ENCODE data around the gene DDIT3. TPM values are rescaled to one million over a fixed set of nuclear protein-coding genes. Genes with fewer than 3 reads are reported as not detected.

The DDIT3 gene
- total RNA-seq, 1 experiment from 2014 or later = 84.7 TPM

- Histone ChIP-seq H3K9me3 (ENCODE audit: control insufficient read depth in 1 of 2, insufficient read depth in 1 of 2, low read depth in 1 of 2, low read length in 2 of 2) (no peaks in the 10 kb centered on the region), H3K36me3 (ENCODE audit: control insufficient read depth in 1 of 2, insufficient read depth in 2 of 2, low read length in 2 of 2) (peaks cover 45 to 49% of the 10 kb centered on the region in 2 experiments; a peak in 3 of 4 replicates), H3K27ac (ENCODE audit: low read depth, low read length) (no peak overlapping the region), H3K4me2 (ENCODE audit: low read length) (no peak overlapping the region), H3K79me2 (ENCODE audit: insufficient read depth, low read length) (no peaks in the 10 kb centered on the region), H2AFZ (ENCODE audit: low read depth, low read length, poor library complexity, severe bottlenecking) (no peak overlapping the region), H3K9ac (ENCODE audit: low read length) (no peak overlapping the region), H3K4me3 (replicated peaks in 1 of 2; ENCODE audit: low read depth in 1 of 2, low read length in 2 of 2) (no peak overlapping the region), H3K27me3 (ENCODE audit: insufficient read depth, low read length) (no peaks in the 10 kb centered on the region), H4K20me1 (ENCODE audit: insufficient read depth) (no peaks in the 10 kb centered on the region), H3K9me2 (ENCODE audit: insufficient read depth) (no peaks in the 10 kb centered on the region), H3K4me1 (ENCODE audit: control insufficient read depth in 1 of 2, insufficient read depth in 2 of 2, low read length in 2 of 2) (no peaks in the 10 kb centered on the region)
- BruUV-seq (replicated peaks) = TSS peak; percentile 64
- ChIA-PET CTCF (no interaction called here), POLR2A (no interaction called here), RAD21 (ENCODE audit: low non-redundant PET in 1 of 2, low total read pairs in 2 of 2, uncharacterized antibody in 2 of 2, unreplicated experiment in 2 of 2) (no interaction called here)
- TF ChIP-seq SIN3A (IDR thresholded peaks at IDR 0.05; ENCODE audit: low read depth) (no peak), SRF (IDR thresholded peaks at IDR 0.05; ENCODE audit: low read depth) (no peak), POLR2AphosphoS5 (IDR thresholded peaks at IDR 0.05; ENCODE audit: low read depth, low read length) (peak; percentile 50; the same call in 1 of the 2 replicates)
- intact Hi-C loops (cut with micrococcal nuclease) = no loop called here
- no peak for ATAC-seq
- no peak for DNase-seq (ENCODE audit: low read depth, low spot score)
These were observed 10.3 kb upstream of the DDIT3 start for GRCh38 chr12:57530396-57531142.

- intact Hi-C loops (cut with micrococcal nuclease) = no loop called here
- H3K4me3 ChIP-seq (replicated peaks in 1 of 2; ENCODE audit: low read depth in 1 of 2, low read length in 2 of 2) = no peak overlapping the region
- TF ChIP-seq SRF (IDR thresholded peaks at IDR 0.05; ENCODE audit: low read depth) (no peak), FOSL1 (IDR thresholded peaks at IDR 0.05; ENCODE audit: low read depth) (no peak), EGR1 (IDR thresholded peaks at IDR 0.05; ENCODE audit: low read depth) (no peak), ATF3 (IDR thresholded peaks at IDR 0.05) (no peak), EZH2 (IDR thresholded peaks at IDR 0.05) (no peak), POLR2AphosphoS5 (IDR thresholded peaks at IDR 0.05; ENCODE audit: low read depth, low read length) (no peak), SIN3A (IDR thresholded peaks at IDR 0.05; ENCODE audit: low read depth) (no peak), RAD21 (IDR thresholded peaks at IDR 0.05; ENCODE audit: low read depth) (no peak), ELF1 (IDR thresholded peaks at IDR 0.05; ENCODE audit: borderline replicate concordance, low read depth) (no peak), EZH2phosphoT487 (IDR thresholded peaks at IDR 0.05; ENCODE audit: borderline replicate concordance) (no peak), ZFX (IDR thresholded peaks at IDR 0.05) (no peak), POLR2A (IDR thresholded peaks at IDR 0.05; ENCODE audit: borderline replicate concordance, extremely low read depth, insufficient read depth, insufficient read length) (no peak), CEBPB (IDR thresholded peaks at IDR 0.05; ENCODE audit: low read depth) (no peak), CBX3 (IDR thresholded peaks at IDR 0.05; ENCODE audit: low read depth) (no peak)
- no peaks in the 10 kb centered on the region for H3K9me2 ChIP-seq (ENCODE audit: insufficient read depth)
- H2AFZ ChIP-seq (ENCODE audit: low read depth, low read length, poor library complexity, severe bottlenecking) = no peak overlapping the region
- H3K9me3 ChIP-seq (ENCODE audit: control insufficient read depth in 1 of 2, insufficient read depth in 1 of 2, low read depth in 1 of 2, low read length in 2 of 2) = no peaks in the 10 kb centered on the region
- ATAC-seq = no peak
- H3K4me2 ChIP-seq (ENCODE audit: low read length) = no peak overlapping the region
- POLR2A ChIA-PET = no interaction called here
- H3K4me1 ChIP-seq (ENCODE audit: control insufficient read depth in 1 of 2, insufficient read depth in 2 of 2, low read length in 2 of 2) = peaks cover 0 to 1% of the 10 kb centered on the region in 2 experiments; a peak in 1 of 4 replicates
- no peaks in the 10 kb centered on the region for H3K27me3 ChIP-seq (ENCODE audit: insufficient read depth, low read length)
- BruUV-seq (replicated peaks) = no TSS peak
- RAD21 ChIA-PET (ENCODE audit: low non-redundant PET in 1 of 2, low total read pairs in 2 of 2, uncharacterized antibody in 2 of 2, unreplicated experiment in 2 of 2) = no interaction called here
- DNase-seq (ENCODE audit: low read depth, low spot score) = no peak
- H3K27ac ChIP-seq (ENCODE audit: low read depth, low read length) = no peak overlapping the region
- 0 out of 2 replicates have a peak, but pooled peaks cover 7% of the 10 kb centered on the region for H3K79me2 ChIP-seq (ENCODE audit: insufficient read depth, low read length)
- CTCF ChIA-PET = no interaction called here
- peaks cover 46 to 47% of the 10 kb centered on the region in 2 experiments; a peak in 3 of 4 replicates for H3K36me3 ChIP-seq (ENCODE audit: control insufficient read depth in 1 of 2, insufficient read depth in 2 of 2, low read length in 2 of 2)
- H4K20me1 ChIP-seq (ENCODE audit: insufficient read depth) = no peaks in the 10 kb centered on the region
- H3K9ac ChIP-seq (ENCODE audit: low read length) = no peak overlapping the region
These were observed 9.5 kb upstream of the DDIT3 start for GRCh38 chr12:57529831-57530230.

Measured in HCT116 (cell line).